ENCODE data around the gene TBCK. TPM values are rescaled to one million over a fixed set of nuclear protein-coding genes. Genes with fewer than 3 reads are reported as not detected.

TBCK gene
- total and polyA plus RNA-seq, 9 of the 15 experiments (the other 6 are each of a cell fraction or from before 2014, with no cell fraction given), result 5.3 to 26.6 (median 16.2) TPM

DNA sequence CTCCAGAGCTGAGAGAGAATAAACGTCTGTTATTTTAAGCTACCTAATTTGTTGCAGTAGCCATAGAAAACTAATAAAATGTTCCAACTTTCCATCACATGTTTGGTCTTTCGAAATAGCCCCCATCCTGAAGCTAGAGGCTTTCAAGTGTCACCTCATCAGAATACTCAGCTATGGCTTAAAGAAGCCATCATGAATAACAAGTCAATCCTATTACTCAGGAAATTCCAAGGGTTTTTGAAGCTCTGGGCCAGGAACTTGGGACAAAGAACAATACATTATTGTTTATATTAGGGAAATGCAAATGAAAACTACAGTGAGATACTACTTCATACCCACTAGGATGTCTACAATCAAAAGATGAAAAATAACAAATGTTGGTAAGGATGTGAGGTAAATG is 42.2 kb downstream of the TBCK start:
- Histone ChIP-seq H3K4me3 (no peak overlapping the region), H3K36me3 (ENCODE audit: control insufficient read depth, insufficient read depth, low read length) (no peaks in the 10 kb centered on the region), H3K9me1 (ENCODE audit: control insufficient read depth, insufficient read depth, low read length) (no peaks in the 10 kb centered on the region), H3K9me3 (replicated peaks; ENCODE audit: control insufficient read depth, insufficient read depth, low read depth, low read length) (no peaks in the 10 kb centered on the region), H2AFZ (ENCODE audit: low read depth, low read length) (no peak overlapping the region), H3K27ac (ENCODE audit: extremely low read depth, low read depth, low read length) (no peak overlapping the region), H3K4me1 (replicated peaks in 1 of 2; ENCODE audit: control insufficient read depth in 2 of 2, insufficient read depth in 2 of 2, low read length in 2 of 2) (no peaks in the 10 kb centered on the region), H3K27me3 (ENCODE audit: control insufficient read depth in 2 of 2, insufficient read depth in 2 of 2, low read length in 2 of 2) (no peaks in the 10 kb centered on the region), H4K20me1 (replicated peaks; ENCODE audit: control insufficient read depth, insufficient read depth, low read length) (no peaks in the 10 kb centered on the region), H3K4me2 (ENCODE audit: insufficient read depth, low read length) (no peak overlapping the region), H3K79me2 (ENCODE audit: control insufficient read depth, insufficient read depth, low read length) (no peaks in the 10 kb centered on the region), H3K9ac (ENCODE audit: insufficient read depth in 1 of 2, low read depth in 2 of 2, low read length in 2 of 2) (no peak overlapping the region)
- ChIA-PET CTCF (ENCODE audit: low intra/inter-chr PET ratio) (no interaction called here), POLR2A (no interaction called here)
- TF ChIP-seq, protein P1, sequence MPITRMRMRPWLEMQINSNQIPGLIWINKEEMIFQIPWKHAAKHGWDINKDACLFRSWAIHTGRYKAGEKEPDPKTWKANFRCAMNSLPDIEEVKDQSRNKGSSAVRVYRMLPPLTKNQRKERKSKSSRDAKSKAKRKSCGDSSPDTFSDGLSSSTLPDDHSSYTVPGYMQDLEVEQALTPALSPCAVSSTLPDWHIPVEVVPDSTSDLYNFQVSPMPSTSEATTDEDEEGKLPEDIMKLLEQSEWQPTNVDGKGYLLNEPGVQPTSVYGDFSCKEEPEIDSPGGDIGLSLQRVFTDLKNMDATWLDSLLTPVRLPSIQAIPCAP (CRISPR knock-in tag; IDR thresholded peaks at IDR 0.05; ENCODE audit: borderline replicate concordance), result no peak
- TF ChIP-seq HIVEP1 (CRISPR knock-in tag; IDR thresholded peaks at IDR 0.05) (no peak), ARID1B (IDR thresholded peaks at IDR 0.05) (no peak), FOXK2 (conservative IDR thresholded peaks at IDR 0.05 in 1 of 2, IDR thresholded peaks at IDR 0.05 in 1 of 2; ENCODE audit: low read depth in 2 of 2) (no peak), SRSF1 (IDR thresholded peaks at IDR 0.05; ENCODE audit: low read depth, low read length) (no peak)
- ATAC-seq, result no peak
- no peak for DNase-seq (ENCODE audit: extremely low read depth in 1 of 4, low spot score in 3 of 4)
- in situ Hi-C loops (cut with MboI) (no loop called here), intact Hi-C loops (cut with micrococcal nuclease) (no loop called here)
- BruUV-seq (replicated peaks), result no TSS peak
- no peak for FAIRE-seq
- 43% methylated on average over 2 of the region's 2 CpGs for WGBS (ENCODE audit: insufficient coverage, low coverage, missing lambda C conversion rate)

DNA sequence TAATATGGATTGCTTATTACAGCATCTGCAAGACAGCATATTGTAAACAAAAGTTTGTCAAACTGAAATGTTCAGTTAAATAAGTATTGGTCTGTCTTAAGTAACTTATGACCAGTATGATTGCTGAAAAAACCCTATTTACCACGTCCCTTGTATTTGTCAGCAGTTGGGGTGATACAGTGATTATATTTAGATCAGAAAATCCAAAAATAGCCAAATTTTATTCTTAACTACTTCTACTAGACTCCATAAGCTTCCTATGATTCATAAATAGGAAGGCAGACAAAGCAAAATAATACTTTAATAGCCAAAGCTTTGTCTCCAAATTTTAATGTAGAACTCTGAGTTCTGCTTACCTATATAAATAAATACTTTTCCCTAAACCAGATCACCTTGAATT is 45.3 kb downstream of the TBCK start:
- Histone ChIP-seq H2AFZ (ENCODE audit: low read depth, low read length) (no peak overlapping the region), H3K4me1 (replicated peaks in 1 of 2; ENCODE audit: control insufficient read depth in 2 of 2, insufficient read depth in 2 of 2, low read length in 2 of 2) (no peaks in the 10 kb centered on the region), H3K27ac (ENCODE audit: extremely low read depth, low read depth, low read length) (no peak overlapping the region), H3K9ac (ENCODE audit: insufficient read depth in 1 of 2, low read depth in 2 of 2, low read length in 2 of 2) (no peak overlapping the region), H3K4me3 (no peak overlapping the region), H3K9me3 (replicated peaks; ENCODE audit: control insufficient read depth, insufficient read depth, low read depth, low read length) (no peaks in the 10 kb centered on the region), H3K27me3 (ENCODE audit: control insufficient read depth in 2 of 2, insufficient read depth in 2 of 2, low read length in 2 of 2) (no peaks in the 10 kb centered on the region), H3K9me1 (ENCODE audit: control insufficient read depth, insufficient read depth, low read length) (no peaks in the 10 kb centered on the region), H3K79me2 (ENCODE audit: control insufficient read depth, insufficient read depth, low read length) (no peaks in the 10 kb centered on the region), H3K4me2 (ENCODE audit: insufficient read depth, low read length) (no peak overlapping the region), H4K20me1 (replicated peaks; ENCODE audit: control insufficient read depth, insufficient read depth, low read length) (no peaks in the 10 kb centered on the region), H3K36me3 (ENCODE audit: control insufficient read depth, insufficient read depth, low read length) (no peaks in the 10 kb centered on the region)
- no TSS peak for BruUV-seq (replicated peaks)
- FAIRE-seq (no peak), ATAC-seq (no peak), DNase-seq (ENCODE audit: extremely low read depth in 1 of 4, low spot score in 3 of 4) (no peak)
- in situ Hi-C loops (cut with MboI) (no loop called here), intact Hi-C loops (cut with micrococcal nuclease) (no loop called here)
- CTCF ChIA-PET (ENCODE audit: low intra/inter-chr PET ratio), result no interaction called here
- 88% methylated on average over 1 of the region's 1 CpG for WGBS (ENCODE audit: insufficient coverage, low coverage, missing lambda C conversion rate)
- POLR2A ChIA-PET, result no interaction called here
- TF ChIP-seq ATF1 (CRISPR knock-in tag; IDR thresholded peaks at IDR 0.05), result no peak
- no peak for TF ChIP-seq ATF1 (tag; IDR thresholded peaks at IDR 0.05)
- TF ChIP-seq, protein P2, sequence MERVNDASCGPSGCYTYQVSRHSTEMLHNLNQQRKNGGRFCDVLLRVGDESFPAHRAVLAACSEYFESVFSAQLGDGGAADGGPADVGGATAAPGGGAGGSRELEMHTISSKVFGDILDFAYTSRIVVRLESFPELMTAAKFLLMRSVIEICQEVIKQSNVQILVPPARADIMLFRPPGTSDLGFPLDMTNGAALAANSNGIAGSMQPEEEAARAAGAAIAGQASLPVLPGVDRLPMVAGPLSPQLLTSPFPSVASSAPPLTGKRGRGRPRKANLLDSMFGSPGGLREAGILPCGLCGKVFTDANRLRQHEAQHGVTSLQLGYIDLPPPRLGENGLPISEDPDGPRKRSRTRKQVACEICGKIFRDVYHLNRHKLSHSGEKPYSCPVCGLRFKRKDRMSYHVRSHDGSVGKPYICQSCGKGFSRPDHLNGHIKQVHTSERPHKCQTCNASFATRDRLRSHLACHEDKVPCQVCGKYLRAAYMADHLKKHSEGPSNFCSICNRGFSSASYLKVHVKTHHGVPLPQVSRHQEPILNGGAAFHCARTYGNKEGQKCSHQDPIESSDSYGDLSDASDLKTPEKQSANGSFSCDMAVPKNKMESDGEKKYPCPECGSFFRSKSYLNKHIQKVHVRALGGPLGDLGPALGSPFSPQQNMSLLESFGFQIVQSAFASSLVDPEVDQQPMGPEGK (CRISPR knock-in tag; IDR thresholded peaks at IDR 0.05; ENCODE audit: borderline replicate concordance), result no peak
- TF ChIP-seq CBX5 (IDR thresholded peaks at IDR 0.05; ENCODE audit: borderline replicate concordance, low read depth), result no peak
- TF ChIP-seq NFRKB (IDR thresholded peaks at IDR 0.05; ENCODE audit: low read depth), result no peak
- TF ChIP-seq ZNF41 (CRISPR knock-in tag; conservative IDR thresholded peaks at IDR 0.05), result no peak
- TF ChIP-seq, protein P3, sequence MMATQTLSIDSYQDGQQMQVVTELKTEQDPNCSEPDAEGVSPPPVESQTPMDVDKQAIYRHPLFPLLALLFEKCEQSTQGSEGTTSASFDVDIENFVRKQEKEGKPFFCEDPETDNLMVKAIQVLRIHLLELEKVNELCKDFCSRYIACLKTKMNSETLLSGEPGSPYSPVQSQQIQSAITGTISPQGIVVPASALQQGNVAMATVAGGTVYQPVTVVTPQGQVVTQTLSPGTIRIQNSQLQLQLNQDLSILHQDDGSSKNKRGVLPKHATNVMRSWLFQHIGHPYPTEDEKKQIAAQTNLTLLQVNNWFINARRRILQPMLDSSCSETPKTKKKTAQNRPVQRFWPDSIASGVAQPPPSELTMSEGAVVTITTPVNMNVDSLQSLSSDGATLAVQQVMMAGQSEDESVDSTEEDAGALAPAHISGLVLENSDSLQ (IDR thresholded peaks at IDR 0.05), result no peak
- TF ChIP-seq, protein P4, sequence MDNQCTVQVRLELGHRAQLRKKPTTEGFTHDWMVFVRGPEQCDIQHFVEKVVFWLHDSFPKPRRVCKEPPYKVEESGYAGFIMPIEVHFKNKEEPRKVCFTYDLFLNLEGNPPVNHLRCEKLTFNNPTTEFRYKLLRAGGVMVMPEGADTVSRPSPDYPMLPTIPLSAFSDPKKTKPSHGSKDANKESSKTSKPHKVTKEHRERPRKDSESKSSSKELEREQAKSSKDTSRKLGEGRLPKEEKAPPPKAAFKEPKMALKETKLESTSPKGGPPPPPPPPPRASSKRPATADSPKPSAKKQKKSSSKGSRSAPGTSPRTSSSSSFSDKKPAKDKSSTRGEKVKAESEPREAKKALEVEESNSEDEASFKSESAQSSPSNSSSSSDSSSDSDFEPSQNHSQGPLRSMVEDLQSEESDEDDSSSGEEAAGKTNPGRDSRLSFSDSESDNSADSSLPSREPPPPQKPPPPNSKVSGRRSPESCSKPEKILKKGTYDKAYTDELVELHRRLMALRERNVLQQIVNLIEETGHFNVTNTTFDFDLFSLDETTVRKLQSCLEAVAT (IDR thresholded peaks at IDR 0.05), result no peak
- no peak for TF ChIP-seq HIVEP1 (CRISPR knock-in tag; IDR thresholded peaks at IDR 0.05)

Data from K562 (cell line).